Panc1 (cell line): ENCODE results near the gene SDC3.

ENCODE experiments used
- CTCF ChIP-seq: fragments of 450-650 bp; IDR thresholded peaks from 2 replicates; pipeline ENCODE4 v1.5.1; 2017; ENCODE audit warnings: mild to moderate bottlenecking
- POLR2AphosphoS5 ChIP-seq: IDR thresholded peaks from 2 replicates; pipeline ENCODE4 v1.6.1; 2012; ENCODE audit warnings: mild to moderate bottlenecking, low read depth, low read length, moderate library complexity
- REST ChIP-seq, 2 experiments: IDR thresholded peaks; 2 replicates each; pipeline ENCODE4 v1.6.1; 2011 to 2012; ENCODE audit warnings: low read depth in 2 of 2, control low read depth in 1 of 2, low read length in 1 of 2, mild to moderate bottlenecking in 1 of 2, moderate library complexity in 1 of 2; ENCODE audit not compliant: insufficient read depth in 1 of 2
- TCF7L2 ChIP-seq: IDR thresholded peaks from 2 replicates; pipeline ENCODE4 v1.6.1; 2011; ENCODE audit warnings: mild to moderate bottlenecking, low read depth, low read length, inconsistent platforms

- TF ChIP-seq CTCF (no peak), POLR2AphosphoS5 (no peak), REST (IDR thresholded peaks at IDR 0.05; ENCODE audit: insufficient read depth in 1 of 2, low read depth in 2 of 2, low read length in 1 of 2) (no peak), TCF7L2 (no peak)
Measured at GRCh38 chr1:30906631-30907441, 1.7 kb downstream of the SDC3 start.
